COLO668 (cell line): Measurements from ENCODE around the gene PGP.
"Not testable (repeated sequence)": the region's sequence is repeated elsewhere in the genome, so short reads cannot be mapped to it uniquely, and the experiment has no call there.

ENCODE experiments used
- DNase-seq: peaks from one replicate; lab custom pipeline; 2025; ENCODE audit not compliant: unreplicated experiment; lab: John Stamatoyannopoulos, UW

The PGP gene

DNA sequence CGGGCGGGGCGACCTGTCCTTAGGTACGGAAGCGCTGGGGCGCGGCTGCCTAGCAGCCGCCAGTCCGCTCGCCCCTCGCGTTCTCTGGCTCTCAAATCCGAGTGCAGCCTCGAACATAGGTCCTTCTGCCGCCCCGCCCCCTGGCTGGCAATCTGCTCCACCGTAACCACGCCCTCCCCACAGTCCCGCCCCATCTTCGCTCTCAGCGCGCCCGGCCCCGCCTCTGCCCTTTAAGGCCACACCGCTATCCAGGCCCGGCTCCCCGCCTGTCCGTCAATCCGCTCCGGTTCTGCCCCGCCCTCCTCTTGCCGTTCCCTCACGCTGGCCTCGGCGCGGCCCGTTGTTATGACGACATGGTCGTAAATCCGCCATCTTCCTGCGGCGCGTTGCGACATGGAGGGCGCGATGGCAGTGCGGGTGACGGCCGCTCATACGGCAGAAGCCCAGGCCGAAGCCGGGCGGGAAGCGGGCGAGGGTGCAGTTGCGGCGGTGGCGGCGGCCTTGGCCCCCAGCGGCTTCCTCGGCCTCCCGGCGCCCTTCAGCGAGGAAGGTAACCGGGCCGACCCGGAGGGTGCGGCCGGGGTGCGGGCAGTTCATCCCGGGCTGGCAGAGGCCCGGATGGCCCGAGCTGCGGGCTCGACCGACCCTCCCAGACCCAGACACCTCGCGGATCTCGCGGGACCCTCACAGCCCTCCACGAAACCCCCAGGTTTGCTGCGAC is 8.7 kb upstream of the PGP start, which contains the start of gene E4F1:
Gene E4F1, plus strand, starts transcription at position 371 of the 721 bp plus-strand sequence. Its CDS starts 23 bp downstream, at position 394.
- peak; percentile 99 for DNase-seq

- no peak for DNase-seq
Observed at GRCh38 chr16:2216330-2216729, 1.7 kb upstream of the PGP start.

DNA sequence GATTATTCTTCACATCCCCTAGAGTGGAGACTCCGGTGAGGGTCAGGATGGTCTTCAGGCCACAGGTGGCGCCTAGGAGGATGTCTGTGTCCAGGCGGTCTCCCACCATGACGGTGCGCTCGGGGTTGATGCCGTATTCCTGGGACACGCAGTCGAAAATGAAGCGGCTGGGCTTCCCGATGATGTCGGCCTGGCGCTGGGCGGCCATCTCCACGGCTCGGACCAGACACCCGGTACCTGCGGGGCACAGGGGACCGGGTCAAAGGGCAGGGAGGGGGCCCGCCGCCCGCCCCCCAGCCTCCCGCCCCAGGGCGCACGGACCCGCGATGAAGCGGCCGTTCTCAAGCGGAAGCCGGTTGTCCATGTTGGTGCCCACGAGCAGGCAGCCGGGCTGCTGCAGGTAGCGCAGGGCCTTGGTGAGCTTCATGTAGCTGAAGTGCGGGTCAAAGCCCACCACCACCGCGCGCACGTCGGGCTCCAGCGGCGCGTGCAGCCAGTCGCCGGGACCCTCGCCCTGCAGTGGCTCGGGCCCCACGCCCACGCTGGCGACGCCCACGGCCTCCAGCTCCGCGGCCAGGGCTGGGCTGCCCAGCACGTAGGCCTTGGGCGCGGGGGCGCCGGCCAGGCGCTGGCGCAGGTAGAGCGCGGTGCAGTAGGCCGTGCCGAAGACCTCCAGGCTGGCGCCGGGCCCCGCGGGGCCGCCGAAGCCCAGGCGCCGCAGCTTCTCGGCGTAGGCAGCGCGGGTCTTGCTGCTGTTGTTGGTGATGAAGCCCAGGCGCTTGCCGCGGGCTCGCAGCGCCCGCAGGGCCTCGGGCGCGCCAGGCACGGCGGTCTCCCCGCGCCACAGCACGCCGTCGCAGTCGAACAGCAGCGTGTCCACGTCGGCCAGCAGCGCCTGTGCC is 572 bp downstream of the PGP start:
- DNase-seq = peak; percentile 49

- peak; percentile 32 for DNase-seq
Observed at GRCh38 chr16:2212362-2213324, 2.0 kb downstream of the PGP start.

- DNase-seq = no peak
Observed at GRCh38 chr16:2211923-2212347, 2.7 kb downstream of the PGP start.

- DNase-seq = no peak
Observed at GRCh38 chr16:2210386-2211365, 4.0 kb downstream of the PGP start, which contains the start of gene BRICD5. Gene BRICD5 (minus strand): TSS chr16:2210863. CDS start chr16:2210833, 30 bp downstream.

DNA sequence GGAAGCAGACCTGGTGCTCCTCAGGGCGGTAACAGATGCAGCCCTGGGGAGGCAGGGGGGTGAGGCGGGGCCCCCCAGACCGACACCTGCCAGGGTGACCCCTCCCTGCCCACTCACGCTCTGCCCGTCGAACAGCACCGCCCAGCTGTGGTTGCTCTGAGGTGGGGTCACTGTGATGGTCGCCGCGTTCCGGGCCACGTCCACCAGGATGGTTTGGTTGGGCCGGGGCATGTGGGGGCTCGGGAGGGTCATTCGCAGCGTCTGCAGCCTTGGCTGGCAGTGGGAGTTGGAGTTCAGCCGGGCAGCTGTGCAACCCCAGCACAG is 4.7 kb downstream of the PGP start:
- no peak for DNase-seq

DNA sequence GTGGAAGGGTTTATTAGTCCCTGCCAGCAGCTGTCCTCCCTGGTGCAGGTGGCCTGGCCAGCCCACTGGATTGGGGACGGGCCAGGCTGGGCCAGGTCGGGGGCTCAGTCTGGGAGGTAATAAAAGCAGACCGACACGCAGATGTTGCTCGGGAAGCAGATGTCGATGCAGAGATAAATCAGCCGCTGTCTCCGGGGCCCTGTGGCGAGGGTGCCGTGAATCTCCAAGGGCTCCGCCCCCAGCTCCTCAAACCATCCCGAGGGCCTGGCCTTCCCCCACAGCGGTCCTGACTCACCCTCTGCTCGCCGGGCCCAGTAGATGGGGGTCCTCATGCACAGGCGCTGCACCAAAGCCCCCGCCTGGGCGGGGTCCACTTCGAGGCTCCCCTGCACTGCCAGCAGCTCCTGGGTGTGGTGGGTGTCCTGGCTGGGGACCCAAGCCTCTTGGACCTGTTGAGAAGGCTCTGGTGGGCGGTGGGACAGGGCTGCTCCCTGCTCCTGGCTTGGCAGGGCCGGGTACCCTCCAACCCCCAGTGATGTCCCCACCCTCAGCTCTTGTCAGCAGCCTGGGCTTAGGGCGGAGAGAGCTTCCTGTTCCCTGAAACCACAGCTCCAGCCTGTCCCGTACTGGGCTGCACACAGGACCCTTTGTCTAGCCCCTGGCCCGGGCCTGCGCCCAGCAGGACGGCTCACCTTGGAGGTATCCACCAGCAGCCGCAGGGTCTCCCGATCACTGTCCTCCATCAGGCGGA is 5.2 kb downstream of the PGP start:
- DNase-seq = peak; percentile 16

GRCh38 chr16:2208772-2209171 is 5.9 kb downstream of the PGP start:
- DNase-seq = no peak

DNA sequence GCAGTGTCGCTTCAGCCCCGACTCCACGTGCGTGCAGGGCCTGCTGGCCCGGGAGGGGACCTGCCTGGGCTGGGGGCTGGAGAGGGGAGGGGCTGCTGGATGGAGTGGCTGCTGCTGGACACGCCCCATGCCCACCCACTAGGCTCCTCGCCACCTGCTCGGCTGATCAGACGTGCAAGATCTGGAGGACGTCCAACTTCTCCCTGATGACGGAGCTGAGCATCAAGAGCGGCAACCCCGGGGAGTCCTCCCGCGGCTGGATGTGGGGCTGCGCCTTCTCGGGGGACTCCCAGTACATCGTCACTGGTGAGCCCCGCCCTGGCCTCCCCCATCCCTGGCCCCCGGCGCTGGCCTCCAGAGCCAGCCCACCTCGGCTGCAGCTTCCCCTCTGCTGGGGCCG is 6.3 kb downstream of the PGP start:
- DNase-seq = no peak

DNA sequence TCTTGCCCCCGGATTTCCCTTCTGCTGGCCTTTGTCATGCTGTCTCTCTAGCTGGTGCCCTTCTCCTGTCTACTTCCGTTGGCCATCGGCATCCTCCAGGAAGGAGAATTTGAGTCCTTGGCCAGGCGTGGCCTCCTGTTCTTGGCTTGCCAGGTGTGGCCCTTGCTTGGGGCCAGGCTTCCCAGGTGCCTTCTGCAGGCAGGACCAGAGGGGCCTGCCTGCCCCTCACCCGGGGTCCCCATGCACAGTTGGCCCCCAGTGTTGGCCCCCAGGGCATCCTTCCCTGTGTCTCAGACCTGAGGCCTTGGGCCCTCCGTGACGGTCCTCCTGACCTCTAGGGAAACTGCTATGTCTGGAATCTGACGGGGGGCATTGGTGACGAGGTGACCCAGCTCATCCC is 6.8 kb downstream of the PGP start:
- no peak for DNase-seq

- no peak for DNase-seq
Observed at GRCh38 chr16:2206780-2207433, 7.7 kb downstream of the PGP start.

DNA sequence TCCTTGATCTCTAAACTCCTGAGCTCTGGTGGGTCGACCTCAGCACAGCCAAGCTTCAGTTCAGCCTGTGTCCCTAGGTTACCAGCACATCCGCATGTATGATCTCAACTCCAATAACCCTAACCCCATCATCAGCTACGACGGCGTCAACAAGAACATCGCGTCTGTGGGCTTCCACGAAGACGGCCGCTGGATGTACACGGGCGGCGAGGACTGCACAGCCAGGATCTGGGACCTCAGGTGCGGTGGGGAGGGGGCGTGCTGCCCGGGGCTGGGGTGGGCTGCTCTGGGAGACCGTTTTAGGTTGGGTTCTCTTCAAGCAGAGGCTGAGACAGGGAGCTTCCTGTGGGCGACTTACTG is 8.2 kb downstream of the PGP start:
- no peak for DNase-seq

DNA sequence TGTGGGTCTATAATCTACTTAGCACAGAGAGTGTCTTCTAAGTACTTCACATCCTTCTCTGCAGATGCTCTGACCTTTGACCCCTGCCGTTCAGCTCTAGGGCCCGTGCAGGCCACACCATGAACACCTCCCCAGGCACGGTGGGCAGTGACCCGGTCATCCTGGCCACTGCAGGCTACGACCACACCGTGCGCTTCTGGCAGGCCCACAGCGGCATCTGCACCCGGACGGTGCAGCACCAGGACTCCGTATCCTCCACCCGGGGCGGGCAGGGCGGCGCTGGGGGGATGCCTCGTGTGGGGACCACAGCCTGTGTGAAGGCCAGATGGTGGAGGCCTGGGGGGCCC is 8.7 kb downstream of the PGP start:
- peak; percentile 53 for DNase-seq

GRCh38 chr16:2205104-2205966 is 9.3 kb downstream of the PGP start, which contains the start of gene MLST8:
Gene MLST8 (plus strand): TSS chr16:2205454. CDS start chr16:2206086, 632 bp downstream.
- DNase-seq = peak; percentile 91

GRCh38 chr16:2204416-2205103 is 10.1 kb downstream of the PGP start:
- DNase-seq = no peak

GRCh38 chr16:2203119-2203688 is 11.4 kb downstream of the PGP start:
- DNase-seq = not testable (repeated sequence)
